Immature natural killer cell (primary cell): Measurements from ENCODE around the gene VAC14. TPM values are rescaled to one million over a fixed set of nuclear protein-coding genes. Genes with fewer than 3 reads are reported as not detected.

Experiments
- DNase-seq, 3 donors: peaks; one replicate each; pipeline ENCODE4 v3.0.0; 2022; ENCODE audit warnings: mixed read lengths in 1 of 3
- H3K27ac Mint-ChIP-seq, 6 donors: one replicate each; pipeline ENCODE4 v1.8.0; 2020; ENCODE audit warnings: mixed read lengths in 6 of 6, mild to moderate bottlenecking in 5 of 6, inconsistent platforms in 4 of 6, moderate library complexity in 3 of 6
- H3K27me3 Mint-ChIP-seq, 3 donors: one replicate each; pipeline ENCODE4 v1.8.0; 2020 to 2021; ENCODE audit warnings: low read depth in 3 of 3, mild to moderate bottlenecking in 3 of 3, mixed read lengths in 3 of 3, moderate library complexity in 3 of 3, inconsistent platforms in 1 of 3
- H3K36me3 Mint-ChIP-seq, 3 donors: one replicate each; pipeline ENCODE4 v1.8.0; 2020; ENCODE audit warnings: mixed read lengths in 3 of 3, inconsistent platforms in 2 of 3, mild to moderate bottlenecking in 2 of 3
- H3K4me1 Mint-ChIP-seq, 2 donors: one replicate each; pipeline ENCODE4 v1.8.0; 2020; ENCODE audit warnings: inconsistent platforms in 2 of 2, mild to moderate bottlenecking in 2 of 2, mixed read lengths in 2 of 2, moderate library complexity in 1 of 2
- H3K4me3 Mint-ChIP-seq, 5 donors: one replicate each; pipeline ENCODE4 v1.8.0; 2020; ENCODE audit warnings: mild to moderate bottlenecking in 5 of 5, mixed read lengths in 5 of 5, inconsistent platforms in 3 of 5, moderate library complexity in 3 of 5
- H3K9me3 Mint-ChIP-seq, 6 donors: one replicate each; pipeline ENCODE4 v1.8.0; 2020; ENCODE audit warnings: mild to moderate bottlenecking in 6 of 6, mixed read lengths in 6 of 6, inconsistent platforms in 4 of 6, moderate library complexity in 3 of 6
- polyA plus RNA-seq, 3 donors: library from polyadenylated mRNA; unstranded; fragments of 300-500 nt; fragmentation: Illumina TruSeq; gene quantifications; one replicate each; pipeline ENCODE4 v1.2.3, GENCODE V29; 2021

Gene VAC14
- polyA plus RNA-seq, 3 donors from 2014 or later, result 19.1 to 42.2 (median 28.1) TPM

GRCh38 chr16:70740174-70740913 is 60.6 kb downstream of the VAC14 start:
- Mint-ChIP-seq H3K27ac (peak overlapping the region in 2 of 6 donors; percentile 22 to 24), H3K36me3 (peaks cover 12 to 21% (median 15%) of the 10 kb centered on the region in 3 donors), H3K9me3 (no peaks in the 10 kb centered on the region), H3K4me1 (peaks cover 22 to 29% of the 10 kb centered on the region in 2 donors), H3K4me3 (no peak overlapping the region), H3K27me3 (peaks cover 0 to 8% (median 0%) of the 10 kb centered on the region in 3 donors)
- DNase-seq, result no peak

DNA sequence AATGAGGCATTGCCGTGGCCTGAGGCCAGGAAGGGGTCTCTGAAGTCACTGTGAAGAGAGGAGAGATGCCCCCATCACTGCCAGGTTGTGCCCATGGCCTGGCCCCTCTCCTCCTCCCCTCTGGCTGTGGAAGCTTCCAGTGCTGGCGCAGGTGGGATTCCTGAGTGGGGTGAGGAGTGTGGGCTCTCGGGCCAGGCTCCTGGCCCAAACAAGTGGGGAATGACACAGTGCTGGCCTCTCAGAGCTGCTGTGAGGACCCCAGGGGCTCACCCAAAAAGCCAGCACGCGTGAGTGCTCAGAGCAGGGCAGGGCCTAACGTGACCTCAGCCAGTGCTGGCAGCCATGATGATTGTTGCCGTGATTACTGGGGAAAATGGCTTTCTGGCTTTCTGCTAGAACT is 61.6 kb downstream of the VAC14 start:
- peaks cover 12 to 19% (median 15%) of the 10 kb centered on the region in 3 donors for H3K36me3 Mint-ChIP-seq

GRCh38 chr16:70738083-70738977 is 62.6 kb downstream of the VAC14 start:
- Mint-ChIP-seq H3K27ac (peak overlapping the region; percentile 78 to 92 (median 88)), H3K36me3 (peaks cover 5 to 12% (median 7%) of the 10 kb centered on the region in 3 donors), H3K9me3 (no peaks in the 10 kb centered on the region), H3K4me3 (peak overlapping the region; percentile 41 to 70 (median 66)), H3K27me3 (peaks cover 0 to 8% (median 0%) of the 10 kb centered on the region in 3 donors), H3K4me1 (peaks cover 22 to 24% of the 10 kb centered on the region in 2 donors)
- peak; percentile 7 to 11 (median 10) for DNase-seq

More for the DNA sequence above, 61.6 kb downstream of the VAC14 start:
- Mint-ChIP-seq H3K27me3 (peaks cover 0 to 8% (median 0%) of the 10 kb centered on the region in 3 donors), H3K4me1 (peaks cover 22 to 29% of the 10 kb centered on the region in 2 donors), H3K9me3 (no peaks in the 10 kb centered on the region), H3K27ac (peak overlapping the region in 4 of 6 donors; percentile 74 to 89 (median 80)), H3K4me3 (no peak overlapping the region)
- DNase-seq, result no peak

- H3K4me1 Mint-ChIP-seq, result peaks cover 22% of the 10 kb centered on the region in 2 donors
- peaks cover 0 to 7% (median 4%) of the 10 kb centered on the region in 3 donors for H3K36me3 Mint-ChIP-seq
- H3K27ac Mint-ChIP-seq, result peak overlapping the region; percentile 78 to 92 (median 88)
- H3K4me3 Mint-ChIP-seq, result peak overlapping the region; percentile 41 to 70 (median 66)
- no peaks in the 10 kb centered on the region for H3K9me3 Mint-ChIP-seq
- peaks cover 0 to 8% (median 0%) of the 10 kb centered on the region in 3 donors for H3K27me3 Mint-ChIP-seq
- peak; percentile 74 to 76 (median 75) for DNase-seq
These were observed 63.4 kb downstream of the VAC14 start for GRCh38 chr16:70737377-70738082.

DNA sequence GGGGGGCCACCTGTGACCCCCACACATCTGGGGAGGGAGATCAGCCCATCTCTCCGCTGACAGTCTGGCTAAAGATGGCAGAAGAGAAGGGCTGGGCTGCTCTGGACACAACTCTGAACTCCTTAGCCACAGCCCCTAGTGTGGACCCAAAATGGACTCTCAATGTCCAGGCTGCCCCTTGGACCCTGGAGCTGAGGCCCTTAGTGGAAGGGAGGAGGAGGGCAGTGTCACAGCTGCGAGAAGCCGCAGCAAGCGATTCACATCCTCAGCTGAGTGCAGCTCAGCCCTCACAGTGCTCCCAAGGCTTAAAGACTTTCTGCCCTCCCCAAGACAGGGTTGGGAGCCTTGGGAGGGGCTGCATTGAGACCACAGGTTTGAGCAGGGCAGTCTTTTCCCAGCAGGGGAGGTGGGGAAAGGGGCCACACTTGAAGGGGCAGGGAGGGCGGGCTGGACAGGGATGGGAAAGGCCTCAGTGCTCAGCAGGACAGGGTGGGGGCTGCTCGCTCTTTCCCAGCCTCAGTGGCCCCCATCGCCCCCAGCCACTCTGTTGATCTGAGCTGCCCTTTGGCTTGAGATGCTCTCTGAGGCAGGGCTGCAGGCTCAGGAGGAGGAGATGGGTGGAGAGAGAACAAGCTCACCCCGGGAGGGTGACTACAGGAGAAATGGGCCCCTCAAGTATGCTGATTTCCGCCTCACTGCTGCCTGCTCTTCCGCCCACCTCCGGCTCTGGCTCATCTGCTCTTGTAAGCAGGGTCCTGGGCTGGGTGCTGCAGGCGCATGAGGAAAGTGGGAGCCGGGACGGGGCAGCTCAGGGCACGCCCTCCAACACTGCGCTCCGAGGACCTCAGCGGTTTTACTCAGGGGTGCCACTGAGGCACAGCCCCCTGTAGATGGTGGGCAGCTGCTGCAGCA is 64.2 kb downstream of the VAC14 start:
- peaks cover 22% of the 10 kb centered on the region in 2 donors for H3K4me1 Mint-ChIP-seq
- H3K36me3 Mint-ChIP-seq, result peaks cover 0 to 9% (median 4%) of the 10 kb centered on the region in 3 donors
- peaks cover 0 to 8% (median 0%) of the 10 kb centered on the region in 3 donors for H3K27me3 Mint-ChIP-seq
- no peak overlapping the region for H3K4me3 Mint-ChIP-seq
- H3K27ac Mint-ChIP-seq, result peak overlapping the region in 5 of 6 donors; percentile 24 to 89 (median 85)
- H3K9me3 Mint-ChIP-seq, result no peaks in the 10 kb centered on the region
- DNase-seq, result peak in 1 of 3 donors; percentile 4

DNA sequence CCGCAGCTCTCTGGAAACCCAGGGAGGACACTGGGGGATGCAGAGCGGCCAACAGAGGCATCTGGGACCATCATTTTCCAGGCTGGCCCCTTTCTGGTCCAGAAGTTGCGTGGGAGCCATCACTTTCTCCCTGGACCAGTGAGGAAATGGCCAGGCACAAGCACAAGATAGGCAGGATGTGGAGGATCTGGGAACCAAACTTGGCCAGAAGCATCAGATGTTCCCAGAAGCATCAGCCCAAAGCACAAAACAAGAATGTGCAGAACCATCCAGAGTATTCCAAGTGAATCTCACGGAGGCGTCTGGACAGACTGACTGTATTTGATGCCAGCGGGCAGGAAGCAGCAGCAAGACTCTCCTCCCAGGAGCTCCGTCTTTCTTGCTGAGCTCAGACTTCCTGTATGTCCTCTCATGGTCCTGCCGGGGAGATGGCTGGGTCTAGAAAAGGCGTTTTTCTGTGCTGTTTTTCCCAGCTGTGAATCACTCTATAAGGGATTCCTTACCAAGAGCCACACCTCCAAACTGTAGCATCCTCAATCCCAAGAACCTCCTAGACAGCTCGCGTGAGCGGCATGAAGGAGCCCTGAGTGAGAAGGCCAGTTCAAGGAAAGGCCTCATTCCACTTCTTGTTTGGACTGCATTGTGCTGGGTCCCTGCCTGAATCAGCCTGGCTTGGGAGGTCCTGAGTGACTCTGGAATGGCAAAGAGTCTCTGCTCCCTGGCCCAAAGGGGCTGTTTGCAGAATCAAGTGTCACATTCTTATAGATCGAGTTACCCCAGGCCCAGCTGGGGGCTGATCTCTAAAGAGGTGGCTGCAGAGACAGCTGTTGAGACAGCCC is 65.6 kb downstream of the VAC14 start:
- DNase-seq, result no peak
- peak overlapping the region in 1 of 6 donors; percentile 6 for H3K27ac Mint-ChIP-seq
- H3K36me3 Mint-ChIP-seq, result peaks cover 3 to 11% (median 10%) of the 10 kb centered on the region in 3 donors
- H3K4me3 Mint-ChIP-seq, result no peak overlapping the region
- H3K9me3 Mint-ChIP-seq, result no peaks in the 10 kb centered on the region
- peaks cover 22% of the 10 kb centered on the region in 2 donors for H3K4me1 Mint-ChIP-seq
- peaks cover 0 to 8% (median 0%) of the 10 kb centered on the region in 3 donors for H3K27me3 Mint-ChIP-seq

- Mint-ChIP-seq H3K9me3 (peaks cover 0 to 1% (median 0%) of the 10 kb centered on the region in 6 donors), H3K27me3 (peaks cover 0 to 8% (median 0%) of the 10 kb centered on the region in 3 donors), H3K4me3 (no peak overlapping the region), H3K36me3 (peaks cover 5 to 18% (median 14%) of the 10 kb centered on the region in 3 donors), H3K4me1 (peaks cover 20 to 22% of the 10 kb centered on the region in 2 donors), H3K27ac (peak overlapping the region in 4 of 6 donors; percentile 6 to 65 (median 49))
- no peak for DNase-seq
These were observed 66.3 kb downstream of the VAC14 start for GRCh38 chr16:70734522-70735095.

DNA sequence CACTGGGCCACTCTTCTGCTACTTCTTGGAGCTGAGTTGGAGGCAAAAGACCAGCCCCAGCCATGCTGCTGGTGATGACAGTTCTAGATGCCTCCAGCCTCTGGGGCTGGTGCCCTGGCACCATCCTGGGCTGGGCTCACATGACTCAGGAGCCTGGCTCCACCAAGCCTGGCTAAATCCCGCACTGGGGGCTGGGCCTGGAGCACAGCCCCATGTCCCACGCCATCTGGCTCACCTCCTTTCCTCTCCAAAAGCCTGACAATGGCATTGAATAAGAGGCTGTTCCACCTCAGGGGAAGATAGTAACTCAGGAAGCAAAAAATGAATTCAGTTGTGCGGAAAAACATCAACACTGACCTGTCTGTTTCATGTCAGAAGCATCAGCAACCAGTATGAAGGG is 70.0 kb downstream of the VAC14 start:
- Mint-ChIP-seq H3K27me3 (no peaks in the 10 kb centered on the region), H3K36me3 (peaks cover 8 to 28% (median 17%) of the 10 kb centered on the region in 3 donors), H3K27ac (no peak overlapping the region), H3K4me3 (no peak overlapping the region), H3K4me1 (no peaks in the 10 kb centered on the region), H3K9me3 (peaks cover 0 to 2% (median 0%) of the 10 kb centered on the region in 6 donors)
- DNase-seq, result no peak

DNA sequence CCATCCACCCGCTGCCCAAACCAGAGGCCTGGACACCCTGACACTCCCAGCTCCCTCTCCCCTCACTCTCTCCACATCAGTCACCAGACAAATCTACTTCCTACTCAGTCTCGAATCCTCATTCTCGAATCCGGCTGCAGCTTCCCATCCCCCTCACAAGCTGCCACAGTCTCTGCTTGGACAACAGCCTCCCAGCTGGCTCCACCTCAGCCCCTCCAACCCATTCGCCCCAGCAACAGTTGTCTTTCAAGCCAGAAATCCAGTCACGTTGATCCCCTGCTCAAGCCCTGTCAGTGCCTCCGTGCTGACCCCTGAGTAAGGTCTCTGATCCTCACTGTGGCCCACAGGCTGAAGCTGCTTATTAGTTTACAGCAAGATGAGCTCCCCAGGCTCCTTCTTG is 70.9 kb downstream of the VAC14 start:
- no peak overlapping the region for H3K4me3 Mint-ChIP-seq
- no peaks in the 10 kb centered on the region for H3K4me1 Mint-ChIP-seq
- H3K27me3 Mint-ChIP-seq, result no peaks in the 10 kb centered on the region
- H3K27ac Mint-ChIP-seq, result peak overlapping the region in 1 of 6 donors; percentile 62
- DNase-seq, result no peak
- peaks cover 0 to 2% (median 0%) of the 10 kb centered on the region in 6 donors for H3K9me3 Mint-ChIP-seq
- peaks cover 8 to 31% (median 17%) of the 10 kb centered on the region in 3 donors for H3K36me3 Mint-ChIP-seq

DNA sequence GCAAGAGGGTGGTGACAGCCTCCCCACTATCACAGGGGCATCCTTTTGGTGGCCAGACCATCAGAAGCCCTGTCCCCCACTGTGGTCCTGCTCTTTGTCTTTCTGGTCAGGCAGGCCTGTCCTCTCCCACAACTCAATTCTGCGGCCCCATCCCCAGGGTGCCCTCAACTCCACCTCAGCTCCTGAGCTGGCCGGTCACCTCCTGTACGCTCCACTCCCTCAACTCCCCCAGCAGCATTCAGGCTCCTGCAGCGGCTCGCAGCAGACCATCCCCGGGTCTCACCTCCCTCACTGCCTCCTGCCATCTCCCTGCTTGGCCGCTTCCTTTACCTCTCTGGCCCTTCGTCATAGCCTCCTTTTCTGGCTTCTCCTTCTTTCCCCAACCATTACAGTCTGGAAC is 71.7 kb downstream of the VAC14 start:
- H3K27ac Mint-ChIP-seq, result peak overlapping the region in 1 of 6 donors; percentile 11
- H3K9me3 Mint-ChIP-seq, result peaks cover 0 to 2% (median 0%) of the 10 kb centered on the region in 6 donors
- no peak for DNase-seq

DNA sequence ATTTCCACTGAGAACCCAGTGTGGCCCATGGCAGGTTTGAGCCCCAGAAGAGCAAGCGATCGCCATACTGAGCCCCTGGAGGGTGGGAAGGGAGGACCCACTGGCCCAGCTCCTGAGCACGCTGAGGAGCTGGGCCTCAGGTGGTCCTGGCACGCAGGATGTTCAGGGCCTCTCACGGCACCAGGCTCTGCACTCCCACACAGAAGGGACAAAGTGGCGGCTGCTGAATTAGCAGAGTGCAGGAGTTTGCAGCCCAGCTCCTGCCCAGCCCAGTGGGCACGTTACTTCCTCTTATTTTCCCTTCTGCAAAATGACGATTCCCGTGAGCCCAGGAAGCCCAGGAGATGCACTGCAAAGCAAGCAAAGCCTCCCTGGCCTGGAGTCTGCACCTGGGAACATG is 72.8 kb downstream of the VAC14 start:
- Mint-ChIP-seq H3K4me3 (no peak overlapping the region), H3K27ac (no peak overlapping the region), H3K27me3 (no peaks in the 10 kb centered on the region), H3K4me1 (no peaks in the 10 kb centered on the region), H3K9me3 (peaks cover 0 to 2% (median 0%) of the 10 kb centered on the region in 6 donors), H3K36me3 (peaks cover 8 to 30% (median 17%) of the 10 kb centered on the region in 3 donors)
- DNase-seq, result no peak

More for the DNA sequence above, 71.7 kb downstream of the VAC14 start:
- H3K4me1 Mint-ChIP-seq, result no peaks in the 10 kb centered on the region
- H3K4me3 Mint-ChIP-seq, result no peak overlapping the region
- peaks cover 8 to 31% (median 17%) of the 10 kb centered on the region in 3 donors for H3K36me3 Mint-ChIP-seq
- H3K27me3 Mint-ChIP-seq, result no peaks in the 10 kb centered on the region
